GM20431 (cell line): ENCODE data around the gene RSRC2.
"Not testable (repeated sequence)": the region's sequence is repeated elsewhere in the genome, so short reads cannot be mapped to it uniquely, and the experiment has no call there.

Source experiments
- in situ Hi-C: fragments of 300-500 bp; cut with MseI, MboI; formaldehyde crosslinking; loops from one replicate; pipeline ENCODE4 v1.15.0; 2020; ENCODE audit warnings: low sequenced_read_pairs; ENCODE audit not compliant: unreplicated experiment

RSRC2 gene

GRCh38 chr12:122519418-122519817 is 7.3 kb downstream of the RSRC2 start:
- in situ Hi-C loops = no loop called here

- in situ Hi-C loops = no loop called here
These were observed 7.8 kb downstream of the RSRC2 start for GRCh38 chr12:122518908-122519307.

- in situ Hi-C loops = no loop called here
These were observed 8.9 kb downstream of the RSRC2 start for GRCh38 chr12:122517877-122518276.

- in situ Hi-C loops = no loop called here
These were observed 10.0 kb downstream of the RSRC2 start for GRCh38 chr12:122516544-122517361.

- in situ Hi-C loops = no loop called here
These were observed 11.5 kb downstream of the RSRC2 start for GRCh38 chr12:122515275-122515674.

- in situ Hi-C loops = no loop called here
These were observed 13.1 kb downstream of the RSRC2 start for GRCh38 chr12:122513660-122514059.

GRCh38 chr12:122513028-122513427 is 13.7 kb downstream of the RSRC2 start:
- in situ Hi-C loops = not testable (repeated sequence)

GRCh38 chr12:122508163-122508562 is 18.6 kb downstream of the RSRC2 start:
- in situ Hi-C loops = no loop called here

GRCh38 chr12:122506393-122506938 is 20.3 kb downstream of the RSRC2 start:
- in situ Hi-C loops = no loop called here

GRCh38 chr12:122505419-122506051 is 21.2 kb downstream of the RSRC2 start:
- in situ Hi-C loops = no loop called here

- in situ Hi-C loops = no loop called here
These were observed 22.7 kb downstream of the RSRC2 start for GRCh38 chr12:122503783-122504590.

- in situ Hi-C loops = no loop called here
These were observed 23.5 kb downstream of the RSRC2 start for GRCh38 chr12:122503147-122503751.

- in situ Hi-C loops = no loop called here
These were observed 25.2 kb downstream of the RSRC2 start for GRCh38 chr12:122501489-122501989.

GRCh38 chr12:122500685-122501488 is 25.8 kb downstream of the RSRC2 start, which contains the start of gene ZCCHC8:
Gene ZCCHC8, minus strand, starts transcription at chr12:122500932. Its CDS starts 92 bp downstream, at chr12:122500840.
- in situ Hi-C loops = no loop called here

- in situ Hi-C loops = no loop called here
These were observed 26.6 kb downstream of the RSRC2 start for GRCh38 chr12:122499991-122500684.

GRCh38 chr12:122495258-122495657 is 31.5 kb downstream of the RSRC2 start:
- in situ Hi-C loops = no loop called here

- in situ Hi-C loops = not testable (repeated sequence)
These were observed 33.5 kb downstream of the RSRC2 start for GRCh38 chr12:122493222-122493621.

GRCh38 chr12:122491991-122492390 is 34.7 kb downstream of the RSRC2 start:
- in situ Hi-C loops = no loop called here
